Tibial nerve (tissue), 3 donors: ENCODE results near the gene UNKL.

Experiments used
- POLR2A ChIP-seq, 2 donors: fragments of 450-650 bp; IDR thresholded peaks; one replicate each; pipeline ENCODE4 v1.6.1; 2017; ENCODE audit warnings: antibody characterized with exemption in 2 of 2, mild to moderate bottlenecking in 2 of 2, moderate library complexity in 2 of 2
- TF ChIP-seq, protein P1 (sequence below), 5 experiments: fragments of 200-600 bp in 3 of 5; fragments of 450-650 bp in 2 of 5; sonication (generic) in 3 of 5; IDR thresholded peaks; one replicate each; pipeline ENCODE4 v1.5.1; 2016 to 2019; ENCODE audit warnings: antibody characterized with exemption in 5 of 5, mild to moderate bottlenecking in 3 of 5, moderate library complexity in 2 of 5

GRCh38 chr16:1445518-1446203, 31.2 kb upstream of the UNKL start:
- TF ChIP-seq, protein P1, sequence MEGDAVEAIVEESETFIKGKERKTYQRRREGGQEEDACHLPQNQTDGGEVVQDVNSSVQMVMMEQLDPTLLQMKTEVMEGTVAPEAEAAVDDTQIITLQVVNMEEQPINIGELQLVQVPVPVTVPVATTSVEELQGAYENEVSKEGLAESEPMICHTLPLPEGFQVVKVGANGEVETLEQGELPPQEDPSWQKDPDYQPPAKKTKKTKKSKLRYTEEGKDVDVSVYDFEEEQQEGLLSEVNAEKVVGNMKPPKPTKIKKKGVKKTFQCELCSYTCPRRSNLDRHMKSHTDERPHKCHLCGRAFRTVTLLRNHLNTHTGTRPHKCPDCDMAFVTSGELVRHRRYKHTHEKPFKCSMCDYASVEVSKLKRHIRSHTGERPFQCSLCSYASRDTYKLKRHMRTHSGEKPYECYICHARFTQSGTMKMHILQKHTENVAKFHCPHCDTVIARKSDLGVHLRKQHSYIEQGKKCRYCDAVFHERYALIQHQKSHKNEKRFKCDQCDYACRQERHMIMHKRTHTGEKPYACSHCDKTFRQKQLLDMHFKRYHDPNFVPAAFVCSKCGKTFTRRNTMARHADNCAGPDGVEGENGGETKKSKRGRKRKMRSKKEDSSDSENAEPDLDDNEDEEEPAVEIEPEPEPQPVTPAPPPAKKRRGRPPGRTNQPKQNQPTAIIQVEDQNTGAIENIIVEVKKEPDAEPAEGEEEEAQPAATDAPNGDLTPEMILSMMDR (IDR thresholded peaks at IDR 0.05), result no peak
- no peak for TF ChIP-seq POLR2A (IDR thresholded peaks at IDR 0.05)
